Measurements from ENCODE around the gene XXYLT1.
A peak's percentile ranks its signal among the peaks of the same experiment; 100 is the strongest.

Gene XXYLT1

DNA sequence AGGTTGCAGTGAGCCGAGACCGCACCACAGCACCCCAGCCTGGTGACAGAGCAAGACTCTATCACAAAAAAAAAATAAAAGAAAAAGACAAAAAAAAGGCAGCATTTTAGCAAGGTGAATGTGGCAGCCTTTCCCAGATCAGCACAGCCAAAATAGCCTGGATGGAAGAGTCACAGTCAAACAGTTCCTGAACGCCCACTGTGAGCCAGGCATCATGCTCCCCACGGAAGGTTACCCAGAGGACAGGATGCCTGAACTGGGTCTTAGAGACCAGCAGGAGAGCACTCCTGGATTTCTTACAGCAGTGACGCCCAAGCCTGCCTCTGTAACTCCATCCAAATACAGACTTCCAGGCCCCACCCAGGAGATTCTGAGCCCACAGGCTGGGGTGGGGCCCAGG, 4.5 kb downstream of the XXYLT1 start:
- DNase-seq: no peak

- no peak for DNase-seq
These were observed 5.5 kb downstream of the XXYLT1 start for GRCh38 chr3:195265363-195265976.

GRCh38 chr3:195263925-195264600, 6.9 kb downstream of the XXYLT1 start:
- no peak for DNase-seq

DNA sequence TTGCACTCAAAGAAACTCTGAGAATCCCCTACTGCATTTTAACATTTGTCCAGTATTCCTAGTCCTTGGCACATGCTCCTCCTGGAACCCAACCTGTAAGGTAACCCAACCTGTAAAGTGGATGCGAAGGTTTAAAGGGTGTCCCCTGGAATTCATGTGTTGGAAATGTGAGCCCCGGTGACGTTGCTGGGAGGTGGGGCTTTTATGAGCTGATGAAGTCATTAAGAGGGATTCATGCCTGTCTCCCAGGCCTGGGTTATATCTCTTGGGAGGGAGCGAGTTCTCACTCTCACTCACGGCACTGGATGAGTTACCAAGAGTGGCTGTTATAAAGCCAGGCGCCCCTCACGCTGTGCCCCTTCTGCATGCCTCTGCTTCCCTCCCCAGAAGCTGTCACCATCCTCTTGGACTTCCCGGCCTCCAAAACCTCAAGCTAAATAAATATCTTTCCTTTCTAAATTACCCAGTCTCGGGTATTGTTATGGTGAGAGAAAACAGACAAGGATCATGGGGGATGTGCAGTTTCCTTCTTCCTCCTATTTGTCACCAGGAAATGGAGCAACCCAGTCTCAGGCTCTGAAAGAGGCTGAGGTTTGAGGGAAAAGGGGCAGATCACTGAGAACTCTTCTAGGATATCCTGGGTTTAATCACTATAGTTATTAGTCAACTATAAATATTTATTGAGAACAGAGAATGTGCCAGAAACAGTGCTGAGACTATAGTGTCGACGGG, 7.6 kb downstream of the XXYLT1 start:
- no peak for DNase-seq

DNA sequence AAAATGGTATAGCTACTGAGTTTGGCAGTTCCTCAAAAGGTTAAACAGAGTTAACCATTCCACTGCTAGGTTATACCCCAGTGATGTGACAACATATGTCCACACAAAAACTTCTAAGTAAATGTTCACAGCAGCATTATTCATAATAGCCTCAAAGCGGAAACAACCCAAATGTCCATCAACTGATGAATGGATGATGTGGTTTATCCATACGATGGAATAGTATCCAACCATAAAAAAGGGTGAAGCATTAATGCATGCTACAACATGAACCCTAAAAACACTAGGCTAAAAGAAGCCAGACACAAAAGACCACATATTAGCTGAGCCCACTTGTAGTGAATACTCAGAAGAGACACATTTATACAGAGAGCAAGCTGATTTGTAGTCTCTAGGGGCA, 9.0 kb downstream of the XXYLT1 start:
- DNase-seq: no peak

DNA sequence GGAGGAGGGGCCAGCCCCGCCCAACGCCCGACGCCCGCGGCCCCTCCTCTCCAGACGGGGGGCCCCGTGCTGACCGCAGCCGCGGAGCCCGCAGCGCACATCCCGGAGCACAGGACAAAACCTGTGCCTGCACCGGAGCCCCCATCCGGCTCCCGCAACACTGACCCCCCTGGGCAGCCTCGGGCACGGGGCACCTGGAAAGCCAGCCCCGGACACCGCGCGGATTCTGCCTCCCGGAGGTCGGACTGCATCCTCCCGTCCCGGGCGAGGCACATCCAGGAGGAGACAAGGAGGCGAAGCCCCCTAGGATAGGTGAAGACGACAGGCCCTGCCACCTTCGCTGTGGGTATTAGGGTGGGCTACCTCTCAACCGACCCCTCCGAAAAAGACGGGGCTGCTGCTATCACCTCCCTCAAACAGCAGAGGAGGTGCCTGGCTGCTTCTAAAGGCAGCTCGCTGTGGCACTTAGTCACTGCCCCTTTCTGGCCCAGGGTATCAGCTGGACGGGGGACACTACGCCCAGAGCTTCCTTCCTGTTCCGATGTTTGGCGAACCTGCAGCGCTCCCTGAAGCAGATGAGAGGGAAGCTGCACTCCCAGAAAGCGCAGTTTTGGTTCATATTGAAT, 10.6 kb downstream of the XXYLT1 start:
- DNase-seq: peak; percentile 40

- peak; percentile 93 for DNase-seq
These were observed 11.3 kb downstream of the XXYLT1 start for GRCh38 chr3:195259475-195260279.

DNA sequence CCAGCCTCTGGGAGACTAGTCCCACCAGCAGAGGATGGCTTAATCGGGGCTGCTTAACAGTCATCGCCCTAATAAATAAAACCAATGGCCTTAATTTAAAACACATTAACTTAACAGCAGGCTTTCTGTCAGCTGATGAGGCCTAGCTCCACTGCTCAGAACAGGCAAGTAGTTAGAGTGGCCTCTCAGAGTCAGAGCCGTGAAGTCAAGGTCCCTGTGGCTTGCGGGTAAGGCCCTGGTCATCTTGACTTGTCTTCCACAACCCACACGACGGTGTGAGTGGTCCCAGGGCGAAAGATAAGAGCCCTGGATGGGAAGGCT, 11.8 kb downstream of the XXYLT1 start:
- DNase-seq: no peak

- DNase-seq: peak; percentile 15
These were observed 12.4 kb downstream of the XXYLT1 start for GRCh38 chr3:195258449-195259153.

- DNase-seq: no peak
These were observed 13.2 kb downstream of the XXYLT1 start for GRCh38 chr3:195257454-195258448.

DNA sequence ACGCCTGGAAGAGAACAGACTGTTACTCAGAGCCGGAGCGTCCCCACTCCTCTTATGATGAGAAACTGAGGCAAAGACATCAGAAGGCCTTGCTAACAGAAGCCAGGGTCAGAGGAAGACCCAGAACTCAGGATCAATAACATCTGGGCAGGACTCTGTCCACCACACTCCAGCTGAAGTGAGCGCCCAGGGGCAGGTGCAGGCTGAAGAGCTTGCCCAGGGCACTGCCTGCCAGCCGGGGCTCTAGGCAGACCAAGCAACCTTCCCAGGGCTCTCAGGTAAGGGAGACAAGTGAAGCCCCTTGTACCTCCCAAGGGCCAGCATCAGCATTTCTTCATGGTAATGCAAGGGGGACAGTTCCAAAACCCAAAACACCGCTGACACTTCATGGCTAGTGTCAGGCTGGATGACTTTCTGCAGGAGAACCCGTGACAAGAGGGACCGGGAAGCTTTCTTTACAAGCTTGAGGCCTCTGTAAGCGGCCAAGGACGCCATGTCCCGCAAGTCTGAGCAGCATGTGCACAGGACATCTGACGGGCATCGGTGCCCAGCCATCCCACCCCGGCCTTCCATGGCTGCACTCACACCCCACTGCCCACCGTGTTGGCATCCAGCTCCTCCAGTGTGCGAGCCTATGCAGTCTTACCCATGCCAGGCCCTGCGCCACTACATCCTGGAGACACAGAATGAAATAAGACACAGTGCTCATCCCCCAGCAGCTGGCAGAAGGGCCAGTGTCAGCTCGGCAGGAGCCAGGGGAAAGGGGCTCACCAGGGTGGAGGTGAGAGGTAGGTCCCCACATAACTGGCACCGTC, 14.1 kb downstream of the XXYLT1 start:
- DNase-seq: no peak

DNA sequence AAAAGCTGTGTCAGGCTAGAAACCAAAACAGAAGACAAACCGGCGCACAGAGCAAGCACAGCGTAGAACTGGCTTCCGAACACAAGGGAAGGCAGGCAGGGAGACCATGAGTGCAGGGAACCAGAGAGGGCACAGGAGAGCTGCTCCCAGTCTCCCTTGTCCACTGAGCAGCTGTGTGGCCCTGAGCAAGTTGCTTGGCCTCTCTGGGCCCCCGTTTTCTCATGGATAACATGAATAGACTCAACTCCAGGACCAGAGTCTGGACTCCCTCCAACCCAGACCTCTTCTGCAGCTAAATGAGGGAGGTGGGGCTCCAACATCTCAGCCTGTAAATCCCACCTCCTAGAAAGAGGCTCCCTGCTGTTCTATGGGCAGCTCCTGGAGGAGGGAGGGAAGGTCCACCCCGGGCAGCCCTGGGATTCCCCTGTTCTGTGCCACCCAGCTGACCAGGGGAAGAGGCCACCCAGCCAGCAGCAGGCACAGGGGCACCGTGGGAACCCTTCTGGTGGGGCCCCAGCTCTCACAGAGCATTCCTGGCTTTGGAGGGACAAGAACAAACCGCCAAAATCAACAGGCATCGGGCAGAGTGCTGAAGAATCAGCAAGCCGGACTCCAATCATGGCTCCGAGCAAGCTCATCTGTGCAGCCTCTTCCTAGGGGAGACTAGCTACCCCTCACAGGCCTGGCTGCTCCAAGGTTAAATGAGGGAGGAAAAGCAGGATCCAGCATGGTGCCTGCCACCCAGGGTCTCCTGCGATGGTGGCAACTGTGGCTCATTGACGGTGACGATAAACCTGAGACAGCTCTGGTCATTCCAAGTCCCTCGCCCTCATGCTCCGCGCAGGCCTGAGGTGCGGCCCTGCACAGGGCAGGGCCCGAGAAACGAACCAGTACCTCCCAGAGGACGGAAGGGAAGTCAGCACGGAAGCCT, 15.1 kb downstream of the XXYLT1 start:
- no peak for DNase-seq

DNA sequence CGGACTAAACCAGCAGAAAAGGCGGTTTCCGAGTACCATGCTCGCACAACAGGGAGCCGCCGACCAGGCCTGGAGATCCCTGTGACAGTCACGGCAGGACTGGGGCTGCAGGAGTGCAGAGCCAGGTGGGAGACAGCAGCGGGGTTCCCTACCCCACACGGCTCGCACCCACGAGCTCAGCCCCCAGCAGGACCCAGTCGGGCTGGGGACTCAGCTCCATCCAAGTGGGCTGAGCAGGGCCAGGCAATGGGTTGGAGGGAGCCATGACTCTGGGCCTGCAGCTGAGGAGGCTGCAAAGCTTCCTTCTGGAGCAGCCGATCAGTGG, 15.8 kb downstream of the XXYLT1 start:
- DNase-seq: no peak

GRCh38 chr3:195254454-195255175, 16.3 kb downstream of the XXYLT1 start:
- no peak for DNase-seq

- no peak for DNase-seq
These were observed 17.0 kb downstream of the XXYLT1 start for GRCh38 chr3:195253923-195254432.

DNA sequence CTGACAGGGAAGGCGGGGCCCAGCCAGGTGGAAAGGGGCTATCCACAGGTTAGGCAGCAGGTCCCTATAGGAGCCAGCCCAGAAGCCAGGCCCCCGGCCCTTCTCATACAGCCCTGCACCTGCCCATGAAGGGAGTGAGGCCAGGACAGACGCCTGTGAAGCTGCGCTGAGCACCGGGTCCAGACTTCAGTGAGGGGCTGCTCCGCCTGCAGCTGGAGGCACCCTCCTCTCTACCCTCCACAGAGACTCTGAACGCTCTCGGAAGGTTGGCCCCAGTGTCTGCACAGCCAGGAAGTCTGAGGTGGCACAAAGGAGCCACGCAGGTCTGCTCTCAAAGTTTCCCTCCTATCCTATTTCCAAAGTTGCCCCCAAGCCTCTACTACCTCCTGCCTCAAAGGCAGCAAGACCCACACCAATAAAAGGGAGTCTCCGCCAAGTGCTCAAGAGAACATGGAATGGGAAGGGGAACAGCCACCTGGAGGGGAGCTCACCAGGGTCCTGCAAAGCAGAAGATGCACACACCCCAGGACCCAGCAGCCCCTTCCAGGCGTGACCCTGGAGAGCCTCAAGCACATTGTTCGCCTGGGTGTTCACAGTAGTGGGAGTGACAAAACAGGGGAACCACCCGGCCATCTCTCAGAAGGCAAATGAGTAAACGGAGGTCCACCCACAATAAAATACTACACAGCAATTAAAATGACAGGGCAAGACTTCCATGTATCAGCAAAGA, 19.5 kb downstream of the XXYLT1 start:
- DNase-seq: no peak

GRCh38 chr3:195250473-195251251, 20.3 kb downstream of the XXYLT1 start:
- DNase-seq: no peak
